DOHH2 (cell line): ENCODE data around the gene CELA1.
A peak's percentile ranks its signal among the peaks of the same experiment; 100 is the strongest.

Experiments
- H3F3A ChIP-seq: fragments of 200-600 bp; sonication (generic), shearing (Covaris generic); 2 replicates; pipeline ENCODE4 v1.6.0; 2016; ENCODE audit warnings: antibody characterized with exemption, mild to moderate bottlenecking; ENCODE audit not compliant: control insufficient read depth, insufficient read depth
- H3K27ac ChIP-seq: fragments of 200-600 bp; sonication (generic); 2 replicates; pipeline ENCODE4 v1.5.1; 2014; ENCODE audit warnings: low read depth, mild to moderate bottlenecking, low read length, moderate library complexity
- H3K27me3 ChIP-seq: fragments of 200-600 bp; sonication (generic); 2 replicates; pipeline ENCODE4 v1.6.1; 2014; ENCODE audit warnings: mild to moderate bottlenecking, low read length, mixed read lengths; ENCODE audit not compliant: control insufficient read depth
- H3K36me3 ChIP-seq: fragments of 200-600 bp; sonication (generic); 2 replicates; pipeline ENCODE4 v1.6.1; 2014; ENCODE audit warnings: mild to moderate bottlenecking, low read length, moderate library complexity, mixed read lengths; ENCODE audit not compliant: control insufficient read depth
- H3K4me1 ChIP-seq: fragments of 200-600 bp; sonication (generic); 2 replicates; pipeline ENCODE4 v1.6.1; 2014; ENCODE audit warnings: mild to moderate bottlenecking, low read length, mixed read lengths; ENCODE audit not compliant: control insufficient read depth
- H3K4me2 ChIP-seq: fragments of 200-600 bp; sonication (generic); 2 replicates; pipeline ENCODE4 v1.6.0; 2014; ENCODE audit warnings: mild to moderate bottlenecking, low read length, moderate library complexity
- H3K4me3 ChIP-seq: fragments of 200-600 bp; sonication (generic); 2 replicates; pipeline ENCODE4 v1.5.1; 2014; ENCODE audit warnings: mild to moderate bottlenecking, low read length, mixed read lengths
- H3K79me2 ChIP-seq: fragments of 200-600 bp; sonication (generic); 2 replicates; pipeline ENCODE4 v1.6.1; 2014; ENCODE audit warnings: mild to moderate bottlenecking, low read length, mixed read lengths; ENCODE audit not compliant: control insufficient read depth
- H3K9me2 ChIP-seq: fragments of 200-600 bp; sonication (generic); replicated peaks from 2 replicates; pipeline ENCODE4 v1.6.1; 2014; ENCODE audit warnings: mild to moderate bottlenecking, low read length, mixed read lengths; ENCODE audit not compliant: control insufficient read depth
- H3K9me3 ChIP-seq: fragments of 200-600 bp; sonication (generic); 2 replicates; pipeline ENCODE4 v1.6.1; 2014; ENCODE audit warnings: antibody characterized with exemption, low read length, mixed read lengths; ENCODE audit not compliant: control insufficient read depth, insufficient read depth
- H4K20me1 ChIP-seq: fragments of 200-600 bp; sonication (generic); 2 replicates; pipeline ENCODE4 v1.6.0; 2014; ENCODE audit warnings: low read depth, mild to moderate bottlenecking, antibody characterized with exemption, low read length, moderate library complexity; ENCODE audit not compliant: control insufficient read depth, insufficient read depth
- CTCF ChIP-seq: fragments of 200-600 bp; sonication (generic); IDR thresholded peaks from one replicate; pipeline ENCODE4 v1.5.1; 2014; ENCODE audit warnings: antibody characterized with exemption, mild to moderate bottlenecking, low read depth, low read length; ENCODE audit not compliant: poor library complexity, severe bottlenecking
- EZH2phosphoT487 ChIP-seq: fragments of 200-600 bp; sonication (generic); IDR thresholded peaks from 2 replicates; pipeline ENCODE4 v1.6.1; 2017; ENCODE audit warnings: borderline replicate concordance, mild to moderate bottlenecking, antibody characterized with exemption, low read length, moderate library complexity, mixed read lengths

CELA1 gene

GRCh38 chr12:51343201-51343600 is 3.3 kb downstream of the CELA1 start:
- Histone ChIP-seq H3K4me3 (no peak overlapping the region), H4K20me1 (0 out of 2 replicates have a peak, but pooled peaks cover 3% of the 10 kb centered on the region), H3K79me2 (no peaks in the 10 kb centered on the region), H3K27ac (no peak overlapping the region), H3K9me2 (no peaks in the 10 kb centered on the region), H3F3A (no peaks in the 10 kb centered on the region), H3K4me1 (peaks cover 10% of the 10 kb centered on the region), H3K4me2 (no peak overlapping the region), H3K9me3 (no peaks in the 10 kb centered on the region), H3K27me3 (peaks cover 35% of the 10 kb centered on the region), H3K36me3 (no peaks in the 10 kb centered on the region)
- TF ChIP-seq EZH2phosphoT487, result no peak
- no peak for TF ChIP-seq CTCF

- Histone ChIP-seq H3K4me1 (peaks cover 10% of the 10 kb centered on the region), H3K4me2 (no peak overlapping the region), H3K9me3 (no peaks in the 10 kb centered on the region), H3K79me2 (no peaks in the 10 kb centered on the region), H3K27me3 (peaks cover 32% of the 10 kb centered on the region), H3K27ac (no peak overlapping the region), H3F3A (no peaks in the 10 kb centered on the region), H4K20me1 (0 out of 2 replicates have a peak, but pooled peaks cover 3% of the 10 kb centered on the region), H3K4me3 (no peak overlapping the region), H3K9me2 (no peaks in the 10 kb centered on the region), H3K36me3 (no peaks in the 10 kb centered on the region)
- TF ChIP-seq CTCF (no peak), EZH2phosphoT487 (no peak)
These were observed 4.1 kb downstream of the CELA1 start for GRCh38 chr12:51342416-51342815.

- no peaks in the 10 kb centered on the region for H3F3A ChIP-seq
- H3K79me2 ChIP-seq, result no peaks in the 10 kb centered on the region
- peaks cover 34% of the 10 kb centered on the region for H3K27me3 ChIP-seq
- no peak overlapping the region for H3K4me2 ChIP-seq
- H3K9me2 ChIP-seq, result no peaks in the 10 kb centered on the region
- no peak overlapping the region for H3K27ac ChIP-seq
- no peak for TF ChIP-seq EZH2phosphoT487
- TF ChIP-seq CTCF, result peak; percentile 95
- H3K36me3 ChIP-seq, result no peaks in the 10 kb centered on the region
- H3K4me1 ChIP-seq, result peaks cover 10% of the 10 kb centered on the region
- 0 out of 2 replicates have a peak, but pooled peaks cover 3% of the 10 kb centered on the region for H4K20me1 ChIP-seq
- no peak overlapping the region for H3K4me3 ChIP-seq
- H3K9me3 ChIP-seq, result no peaks in the 10 kb centered on the region
These were observed 5.0 kb downstream of the CELA1 start for GRCh38 chr12:51341251-51342007.
